Activated CD4-positive, alpha-beta T cell treated with anti-CD3 and anti-CD28 coated beads, Interleukin-2, amount 50 U/mL, for 24 hours (primary cell): ENCODE results near the gene RCBTB1.

Source experiments
- DNase-seq, 2 donors: peaks; one replicate each; pipeline ENCODE4 v3.0.0-alpha.2; 2020; ENCODE audit warnings: low read depth in 1 of 2, low spot score in 1 of 2

Gene RCBTB1

DNA sequence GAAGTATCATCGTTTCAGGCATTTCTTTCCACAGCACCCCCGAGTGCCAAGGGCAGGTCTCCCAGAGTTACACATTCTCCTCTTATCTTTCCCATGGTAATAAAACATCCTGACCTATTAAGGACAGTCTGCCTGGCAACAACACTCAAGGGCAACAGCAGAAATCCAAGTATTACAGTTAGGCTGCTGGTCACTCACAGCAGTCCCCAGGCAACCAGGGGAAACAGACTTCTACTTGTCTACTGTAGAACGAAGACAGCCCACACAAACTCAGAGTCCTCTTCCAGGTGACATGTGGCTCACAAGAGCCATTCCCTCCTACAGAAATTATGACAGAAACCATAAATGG is 24.3 kb downstream of the RCBTB1 start:
- no peak for DNase-seq

DNA sequence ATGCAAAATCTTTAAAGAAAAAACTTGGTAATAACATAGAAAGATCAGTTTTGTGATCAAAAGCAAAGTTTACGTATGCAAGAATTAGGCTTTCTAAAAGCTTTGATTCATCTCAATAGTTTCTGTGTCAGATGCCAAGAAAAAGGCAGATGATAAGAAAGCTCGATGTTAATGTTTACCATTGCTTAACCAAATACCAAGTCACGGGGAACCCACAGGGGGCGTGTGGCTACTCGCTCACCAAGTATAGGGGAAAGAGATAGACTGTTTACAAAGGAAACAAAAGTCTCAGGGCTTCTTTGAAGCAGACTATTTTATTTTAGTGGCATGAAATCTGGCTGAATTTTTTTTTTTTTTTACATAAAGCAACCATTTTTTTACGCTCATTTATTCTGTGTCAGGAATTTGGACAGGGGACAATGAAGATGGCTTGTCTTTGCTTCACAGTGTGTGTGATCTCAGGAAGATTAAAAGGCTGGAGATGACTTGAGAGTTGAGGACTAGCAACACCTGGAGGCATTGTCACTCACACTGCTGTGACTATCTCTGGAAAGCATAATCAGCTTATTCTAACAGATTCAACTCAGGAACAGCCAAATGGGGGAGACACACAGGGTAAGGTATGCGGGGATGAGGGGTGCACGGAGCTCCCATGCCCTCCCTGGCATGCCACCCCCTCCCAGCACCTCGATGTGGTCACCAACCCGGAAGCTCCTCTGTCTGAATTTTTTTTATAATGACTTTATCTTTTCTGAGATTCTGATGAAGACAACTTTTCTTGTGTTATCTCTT is 24.9 kb downstream of the RCBTB1 start:
- no peak for DNase-seq

- no peak for DNase-seq
Measured at GRCh38 chr13:49559006-49559405, 26.4 kb downstream of the RCBTB1 start.

DNA sequence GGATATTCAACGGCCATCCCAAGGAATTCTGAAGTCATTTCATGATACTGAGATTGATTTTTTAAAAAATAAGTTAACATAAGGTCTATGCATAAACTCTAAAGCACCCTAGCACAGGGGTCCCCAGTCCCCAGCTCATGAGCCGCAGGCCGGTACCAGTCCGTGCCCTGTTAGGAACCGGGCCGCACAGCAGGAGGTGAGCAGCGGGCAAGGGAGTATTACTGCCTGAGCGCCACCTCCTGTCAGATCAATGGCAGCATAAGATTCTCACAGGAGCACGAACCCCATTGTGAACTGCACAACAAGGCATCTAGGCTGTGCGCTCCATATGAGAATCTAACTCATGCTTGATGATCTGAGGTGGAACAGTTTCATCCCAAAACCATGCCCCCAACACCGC is 31.0 kb downstream of the RCBTB1 start:
- no peak for DNase-seq

- DNase-seq = no peak
Measured at GRCh38 chr13:49553888-49554287, 31.5 kb downstream of the RCBTB1 start.

DNA sequence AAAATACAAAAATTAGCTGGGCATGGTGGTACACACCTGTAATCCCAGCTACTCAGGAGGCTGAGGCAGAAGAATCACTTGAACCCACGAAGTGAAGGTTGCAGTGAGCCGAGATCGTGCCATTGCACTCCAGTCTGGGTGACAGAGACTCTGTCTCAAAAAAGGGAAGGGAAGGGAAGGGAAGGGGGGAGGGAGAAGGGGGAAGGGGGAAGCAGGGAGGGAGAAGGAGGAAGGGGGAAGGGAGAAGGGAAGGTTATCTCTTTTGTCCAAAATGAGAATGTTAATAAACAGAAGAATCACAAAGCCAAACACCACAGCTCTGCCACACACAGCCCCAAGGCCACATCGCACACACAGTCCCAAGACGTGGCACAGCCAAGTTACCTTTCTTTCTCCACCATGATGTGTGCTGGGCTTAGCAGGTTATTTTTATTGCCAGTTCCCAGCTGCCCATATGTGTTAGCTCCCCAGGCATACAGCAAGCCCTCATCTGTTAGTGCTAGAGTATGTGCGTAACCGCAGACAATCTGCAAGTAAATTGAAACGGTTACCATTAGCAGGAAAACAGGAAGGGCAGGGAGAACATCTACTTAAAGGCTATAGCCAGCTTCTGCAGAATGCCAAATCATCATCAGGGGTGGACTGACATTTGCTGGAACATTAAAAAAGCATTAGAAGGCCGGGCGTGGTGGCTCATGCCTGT is 34.3 kb downstream of the RCBTB1 start:
- no peak for DNase-seq

DNA sequence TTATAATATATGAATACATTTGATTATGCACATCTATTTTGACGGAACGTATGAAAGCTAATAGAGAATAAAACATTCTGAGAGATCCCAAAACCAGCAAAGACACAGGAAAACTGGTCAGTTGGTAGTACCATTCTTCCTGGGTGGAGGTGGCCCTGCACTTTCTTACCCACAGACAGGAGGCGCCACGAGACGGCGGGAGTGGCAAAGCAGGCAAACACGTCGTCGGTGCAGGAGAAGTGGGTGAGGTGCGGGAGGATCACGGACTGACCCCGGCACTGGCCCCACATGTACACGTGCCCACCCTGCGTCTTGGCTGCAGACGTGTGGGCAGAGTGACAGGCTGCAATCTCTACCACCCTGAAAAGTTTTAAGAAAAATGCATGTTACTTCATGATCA is 36.1 kb downstream of the RCBTB1 start:
- DNase-seq = no peak

- no peak for DNase-seq
Measured at GRCh38 chr13:49546561-49546960, 38.8 kb downstream of the RCBTB1 start.

- DNase-seq = no peak
Measured at GRCh38 chr13:49545661-49546060, 39.7 kb downstream of the RCBTB1 start.

DNA sequence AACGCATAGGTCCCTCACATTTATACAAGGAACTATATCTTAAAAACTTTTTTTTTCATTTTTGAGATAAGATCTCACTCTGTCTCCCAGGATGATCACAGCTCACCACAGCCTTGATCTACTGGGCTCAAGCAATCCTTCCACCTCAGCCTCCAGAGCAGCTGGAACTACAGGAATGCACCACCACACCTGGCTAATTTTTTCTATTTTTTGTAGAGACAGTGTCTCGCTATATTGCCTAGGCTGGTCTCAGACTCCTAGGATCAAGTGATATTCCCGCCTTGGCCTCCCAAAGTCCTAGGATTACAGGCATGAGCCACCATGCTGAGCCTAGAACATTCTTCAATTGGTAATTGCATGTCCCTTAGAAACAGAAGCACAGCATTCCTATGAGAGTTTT is 41.7 kb downstream of the RCBTB1 start:
- no peak for DNase-seq

DNA sequence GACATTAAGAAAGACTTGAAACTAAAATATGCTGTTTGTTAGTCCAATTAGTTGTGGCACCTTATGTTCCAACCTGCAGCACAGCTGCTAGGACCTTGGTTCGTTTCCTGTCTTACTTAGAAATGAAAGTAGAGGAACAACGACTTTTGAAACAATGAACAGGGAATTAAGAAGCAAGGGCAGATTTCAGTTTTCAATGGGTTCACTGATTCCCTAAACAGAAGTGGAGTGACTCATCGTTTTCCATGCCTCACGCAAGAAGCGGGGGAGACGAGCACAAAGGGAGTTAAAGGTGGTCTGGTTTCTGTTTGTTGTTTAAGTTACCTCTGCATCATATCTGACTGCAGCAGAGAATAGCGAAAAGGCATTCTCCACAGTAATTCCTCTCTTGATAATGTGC is 44.8 kb downstream of the RCBTB1 start:
- no peak for DNase-seq

DNA sequence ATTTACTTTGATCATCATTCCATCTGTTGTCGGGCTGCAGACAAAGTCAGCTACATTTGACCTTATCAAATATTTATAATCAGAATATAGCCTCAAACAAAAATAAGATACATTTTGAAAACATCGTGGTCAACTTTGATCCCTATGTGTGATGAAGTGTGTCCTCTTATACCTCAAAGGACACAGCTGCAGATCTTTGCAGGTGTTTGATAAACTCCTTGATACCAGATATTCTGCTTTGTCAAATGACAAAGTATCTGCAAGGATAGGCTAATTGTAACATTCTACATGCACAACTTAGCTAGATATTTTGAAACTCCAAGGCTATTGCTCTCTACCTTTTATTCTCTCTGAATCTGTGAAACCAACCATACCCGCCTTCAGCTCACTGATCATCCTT is 45.6 kb downstream of the RCBTB1 start:
- no peak for DNase-seq

GRCh38 chr13:49539313-49539712 is 46.0 kb downstream of the RCBTB1 start:
- DNase-seq = no peak

DNA sequence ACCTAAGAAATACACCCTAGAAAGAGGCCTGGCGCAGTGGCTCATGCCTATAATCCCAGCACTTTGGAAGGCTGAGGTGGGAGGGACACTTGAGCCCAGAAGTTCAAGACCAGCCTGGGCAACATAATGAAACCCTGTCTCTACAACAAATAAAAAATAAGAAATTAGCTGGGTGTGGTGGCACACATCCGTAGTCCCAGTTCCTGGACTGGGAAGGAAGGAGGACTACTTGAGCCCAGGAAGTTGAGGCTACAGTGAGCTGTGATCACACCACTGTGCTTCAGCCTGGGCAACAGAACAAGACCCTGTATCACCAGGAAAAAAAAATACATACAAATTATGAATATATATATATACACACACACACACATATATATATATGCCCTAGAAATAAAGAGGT is 47.0 kb downstream of the RCBTB1 start:
- DNase-seq = no peak

GRCh38 chr13:49536144-49536873 is 49.0 kb downstream of the RCBTB1 start:
- DNase-seq = no peak

GRCh38 chr13:49533591-49534269 is 51.6 kb downstream of the RCBTB1 start:
- DNase-seq = no peak

DNA sequence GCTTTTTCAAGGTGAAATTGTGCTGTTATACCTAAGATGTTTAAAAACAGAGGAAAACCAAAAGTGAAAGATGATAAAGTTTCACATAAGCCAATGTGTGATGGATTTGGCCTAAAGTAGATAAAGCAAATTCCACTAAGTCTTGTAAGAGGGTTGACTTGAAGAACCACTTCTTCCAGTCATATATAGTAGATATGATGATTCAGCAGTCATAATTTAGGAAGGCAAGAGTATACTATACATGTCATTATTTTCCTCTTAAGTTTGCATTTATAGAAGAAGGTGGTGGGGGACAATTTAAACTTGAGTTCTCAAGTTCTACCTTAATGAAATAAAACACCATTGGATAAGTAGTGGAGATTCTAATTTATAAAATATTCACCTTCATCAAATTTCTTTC is 52.3 kb downstream of the RCBTB1 start:
- no peak for DNase-seq

- no peak for DNase-seq
Measured at GRCh38 chr13:49532593-49532992, 52.8 kb downstream of the RCBTB1 start.

GRCh38 chr13:49530457-49530856 is 54.9 kb downstream of the RCBTB1 start:
- no peak for DNase-seq

GRCh38 chr13:49528161-49528560 is 57.2 kb downstream of the RCBTB1 start:
- DNase-seq = no peak

- no peak for DNase-seq
Measured at GRCh38 chr13:49527123-49527522, 58.2 kb downstream of the RCBTB1 start.
